ENCODE data around the gene PREPL. TPM values are rescaled to one million over a fixed set of nuclear protein-coding genes. Genes with fewer than 3 reads are reported as not detected.

PREPL gene
- total and polyA plus RNA-seq, 2 of the 4 experiments (the other 2 are of a cell fraction): 27.6 to 39.6 TPM

DNA sequence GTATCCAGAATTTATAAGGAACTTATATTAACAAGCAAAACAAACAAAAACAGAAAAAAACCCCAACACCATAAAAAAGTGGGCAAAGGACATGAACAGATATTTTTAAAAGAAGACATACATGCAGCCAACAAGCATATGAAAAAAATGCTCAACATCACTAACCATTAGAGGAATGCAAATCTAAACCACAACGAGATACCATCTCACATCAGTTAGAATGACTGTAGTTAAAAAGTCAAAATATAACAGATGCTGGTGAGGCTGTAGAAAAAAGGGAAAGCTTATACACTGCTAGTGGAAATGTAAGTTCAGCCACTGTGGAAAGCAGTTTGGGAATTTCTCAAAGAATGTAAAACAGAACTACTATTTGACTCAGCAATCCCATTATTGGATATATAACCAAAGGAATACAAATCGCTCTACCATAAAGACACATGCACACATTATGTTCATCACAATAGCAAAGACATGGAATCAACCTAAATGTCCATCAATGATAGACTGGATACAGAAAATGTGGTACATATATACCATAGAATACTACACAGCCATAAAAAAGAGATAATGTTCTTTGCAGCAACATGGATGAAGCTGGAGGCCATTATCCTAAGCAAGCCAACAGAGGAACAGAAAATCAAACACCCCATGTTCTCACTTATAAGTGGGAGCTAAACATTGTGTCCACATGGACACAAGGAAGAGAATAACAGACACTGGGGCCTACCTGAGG lies 25.3 kb downstream of the PREPL start:
- Histone ChIP-seq H3K56ac (ENCODE audit: extremely low read depth, insufficient read depth, low read length) (no peak overlapping the region), H3K79me1 (ENCODE audit: low read depth in 1 of 2, low read length in 2 of 2) (peaks cover 4 to 6% of the 10 kb centered on the region in 2 experiments; a peak in 1 of 4 replicates), H3K23ac (ENCODE audit: low read depth, low read length) (no peak overlapping the region), H3K9me1 (ENCODE audit: insufficient read depth, low read length) (peaks cover 4% of the 10 kb centered on the region; the same call in 1 of the 2 replicates), H3K4ac (ENCODE audit: low read depth, low read length) (no peak overlapping the region), H4K91ac (ENCODE audit: insufficient read depth, low read depth, low read length) (no peak overlapping the region), H4K5ac (ENCODE audit: low read depth, low read length) (no peak overlapping the region), H3K36me3 (ENCODE audit: control insufficient read depth, insufficient read depth, low read length) (peaks cover 13% of the 10 kb centered on the region), H3K4me2 (ENCODE audit: low read depth, low read length) (no peak overlapping the region), H3K18ac (ENCODE audit: low read depth, low read length) (no peak overlapping the region), H3K9ac (ENCODE audit: low read depth, low read length) (no peak overlapping the region), H3K27ac (ENCODE audit: insufficient read depth, low read length) (no peak overlapping the region), H3K4me1 (ENCODE audit: control insufficient read depth, insufficient read depth, low read length) (peaks cover 6% of the 10 kb centered on the region), H4K20me1 (ENCODE audit: insufficient read depth, low read length) (no peaks in the 10 kb centered on the region), H4K8ac (ENCODE audit: low read depth in 2 of 2, low read length in 2 of 2) (no peak overlapping the region), H2BK5ac (ENCODE audit: low read depth, low read length, poor library complexity, severe bottlenecking) (no peak overlapping the region), H3K9me3 (ENCODE audit: control insufficient read depth, insufficient read depth, low read length) (no peaks in the 10 kb centered on the region), H2BK120ac (ENCODE audit: low read depth, low read length) (no peak overlapping the region), H3K27me3 (ENCODE audit: control insufficient read depth, insufficient read depth, low read length) (no peaks in the 10 kb centered on the region), H2AK5ac (ENCODE audit: low read depth, low read length) (no peak overlapping the region), H2BK20ac (ENCODE audit: low read depth, low read length) (no peak overlapping the region), H2AK9ac (replicated peaks; ENCODE audit: low read depth, low read length, poor library complexity) (no peak overlapping the region), H2AFZ (replicated peaks; ENCODE audit: low read length, poor library complexity) (no peak overlapping the region), H3K4me3 (ENCODE audit: insufficient read depth, low read depth, low read length) (no peak overlapping the region), H2BK15ac (ENCODE audit: low read depth, low read length) (no peak overlapping the region), H3K14ac (replicated peaks; ENCODE audit: low read depth, low read length) (no peak overlapping the region)
- intact Hi-C loops (cut with micrococcal nuclease) (no loop called here), dilution Hi-C loops (cut with HindIII; ENCODE audit: low sequenced_read_pairs, unreplicated experiment) (no loop called here), in situ Hi-C loops (cut with MboI; ENCODE audit: low sequenced_read_pairs) (no loop called here)
- ChIA-PET POLR2A (ENCODE audit: unreplicated experiment) (no interaction called here), CTCF (no interaction called here)
- no TSS peak for BruUV-seq (replicated peaks)
- DNase-seq (peak; percentile 41), ATAC-seq (ENCODE audit: low read depth) (0 out of 2 replicates have a peak, but pooled peaks have one; percentile 32)
- no peak for TF ChIP-seq MAZ (IDR thresholded peaks at IDR 0.05; ENCODE audit: borderline replicate concordance, low read depth, low read length)
- no peak for TF ChIP-seq MAFK (IDR thresholded peaks at IDR 0.05; ENCODE audit: low read depth, low read length)
- no peak for TF ChIP-seq MXI1 (IDR thresholded peaks at IDR 0.05; ENCODE audit: borderline replicate concordance, low read depth, low read length)
- no peak for TF ChIP-seq RAD21 (IDR thresholded peaks at IDR 0.05; ENCODE audit: low read length)
- TF ChIP-seq RCOR1 (IDR thresholded peaks at IDR 0.05; ENCODE audit: insufficient replicate concordance, low read length): no peak
- TF ChIP-seq FOS (IDR thresholded peaks at IDR 0.05; ENCODE audit: low read depth, low read length): no peak
- no peak for TF ChIP-seq POLR2A (IDR thresholded peaks at IDR 0.05; ENCODE audit: low read depth, low read length)
- no peak for TF ChIP-seq RFX5 (IDR thresholded peaks at IDR 0.05; ENCODE audit: low read depth, low read length)
- TF ChIP-seq CHD1 (IDR thresholded peaks at IDR 0.05; ENCODE audit: low read depth, low read length): no peak
- no peak for TF ChIP-seq SMC3 (IDR thresholded peaks at IDR 0.05; ENCODE audit: low read depth, low read length)
- TF ChIP-seq, protein P1, sequence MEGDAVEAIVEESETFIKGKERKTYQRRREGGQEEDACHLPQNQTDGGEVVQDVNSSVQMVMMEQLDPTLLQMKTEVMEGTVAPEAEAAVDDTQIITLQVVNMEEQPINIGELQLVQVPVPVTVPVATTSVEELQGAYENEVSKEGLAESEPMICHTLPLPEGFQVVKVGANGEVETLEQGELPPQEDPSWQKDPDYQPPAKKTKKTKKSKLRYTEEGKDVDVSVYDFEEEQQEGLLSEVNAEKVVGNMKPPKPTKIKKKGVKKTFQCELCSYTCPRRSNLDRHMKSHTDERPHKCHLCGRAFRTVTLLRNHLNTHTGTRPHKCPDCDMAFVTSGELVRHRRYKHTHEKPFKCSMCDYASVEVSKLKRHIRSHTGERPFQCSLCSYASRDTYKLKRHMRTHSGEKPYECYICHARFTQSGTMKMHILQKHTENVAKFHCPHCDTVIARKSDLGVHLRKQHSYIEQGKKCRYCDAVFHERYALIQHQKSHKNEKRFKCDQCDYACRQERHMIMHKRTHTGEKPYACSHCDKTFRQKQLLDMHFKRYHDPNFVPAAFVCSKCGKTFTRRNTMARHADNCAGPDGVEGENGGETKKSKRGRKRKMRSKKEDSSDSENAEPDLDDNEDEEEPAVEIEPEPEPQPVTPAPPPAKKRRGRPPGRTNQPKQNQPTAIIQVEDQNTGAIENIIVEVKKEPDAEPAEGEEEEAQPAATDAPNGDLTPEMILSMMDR (conservative IDR thresholded peaks at IDR 0.05; ENCODE audit: low read depth, low read length): no peak
- TF ChIP-seq NFE2L2 (IDR thresholded peaks at IDR 0.05; ENCODE audit: low read depth, low read length): no peak
- no CpG with 5 or more reads among the region's 2 CpGs for WGBS, 2 experiments (ENCODE audit: extremely low coverage in 2 of 2, insufficient read length in 1 of 2)

Measured in IMR-90 (cell line).